Activated T-helper 9 cell treated with anti-CD3 and anti-CD28 coated beads, Interleukin-2, amount 50 U/mL, for 16 hours (primary cell): ENCODE data around the gene MBLAC2.

Experiments used
- DNase-seq: peaks from one replicate; pipeline ENCODE4 v3.0.0-alpha.2; 2020; ENCODE audit warnings: low read depth

MBLAC2 gene

DNA sequence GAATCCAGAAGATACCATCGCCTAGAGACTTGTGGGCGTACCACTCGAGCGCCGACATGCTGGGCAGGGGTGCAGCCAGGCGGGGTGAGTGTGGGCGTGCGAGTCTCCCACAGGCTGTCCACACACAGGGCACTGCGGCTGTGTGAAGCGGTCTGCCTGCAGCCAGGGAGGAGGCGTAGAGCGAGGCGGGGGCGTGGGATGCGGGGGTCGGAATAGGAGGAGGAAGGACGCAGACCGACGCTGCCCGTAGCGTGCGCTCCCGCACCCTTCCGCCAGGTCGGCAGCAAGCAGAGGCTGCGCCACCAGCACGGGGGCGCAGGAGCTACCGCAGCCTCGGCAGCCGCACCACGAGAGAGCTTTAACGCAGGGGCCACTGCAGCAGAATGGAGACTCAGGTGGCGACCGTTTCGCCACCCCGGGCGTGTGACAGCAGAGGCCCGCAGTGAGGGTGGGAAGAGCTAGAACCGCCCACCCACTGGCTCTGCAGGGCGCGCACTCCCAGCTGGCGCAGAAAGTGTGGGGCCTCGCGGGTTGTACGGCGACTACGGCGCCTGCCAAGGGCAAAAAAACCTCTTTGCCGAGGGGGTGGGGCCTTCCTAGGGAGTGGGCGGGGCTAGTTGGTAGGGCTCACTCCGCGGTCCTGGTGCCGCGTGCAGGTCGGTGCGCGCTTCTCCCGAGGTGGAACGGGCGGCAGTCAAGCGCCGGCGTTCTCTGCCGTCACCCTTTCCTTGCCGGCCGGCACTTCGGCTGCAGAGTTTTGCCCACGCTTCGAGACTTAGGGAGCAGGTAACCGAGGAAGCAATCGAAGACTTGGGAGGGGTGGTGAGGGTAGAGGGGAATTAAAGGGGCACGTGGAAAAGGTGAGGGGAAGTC is at the start of gene MBLAC2, which contains the start of gene POLR3G:
MBLAC2 (minus strand) TSS at position 537 of the 873 bp plus-strand sequence; CDS start at position 58, 479 bp downstream.
POLR3G (plus strand) TSS at position 630 of the 873 bp plus-strand sequence. CDS start 10,704 bp downstream, outside the sequence.
- peak; percentile 87 for DNase-seq

DNA sequence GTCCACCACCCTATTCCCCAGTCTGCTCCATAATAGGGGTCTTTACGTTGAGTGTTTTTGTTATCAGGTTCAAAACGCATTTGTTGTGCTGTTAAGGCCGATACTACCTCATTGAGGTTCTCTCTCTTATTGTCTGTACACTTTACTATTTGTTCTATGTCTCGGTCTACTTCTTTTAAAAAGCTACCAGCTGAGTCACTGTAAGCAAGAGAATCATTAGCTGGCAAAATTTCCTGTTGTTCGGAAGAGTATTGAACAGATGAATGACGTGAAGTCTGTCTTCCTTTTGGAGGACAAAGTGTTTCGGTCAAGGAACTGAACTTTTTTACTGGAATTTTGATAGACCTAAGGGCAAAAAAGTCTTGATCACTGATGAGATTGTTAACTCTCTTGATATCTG is 44.5 kb upstream of the MBLAC2 start:
- DNase-seq = no peak

DNA sequence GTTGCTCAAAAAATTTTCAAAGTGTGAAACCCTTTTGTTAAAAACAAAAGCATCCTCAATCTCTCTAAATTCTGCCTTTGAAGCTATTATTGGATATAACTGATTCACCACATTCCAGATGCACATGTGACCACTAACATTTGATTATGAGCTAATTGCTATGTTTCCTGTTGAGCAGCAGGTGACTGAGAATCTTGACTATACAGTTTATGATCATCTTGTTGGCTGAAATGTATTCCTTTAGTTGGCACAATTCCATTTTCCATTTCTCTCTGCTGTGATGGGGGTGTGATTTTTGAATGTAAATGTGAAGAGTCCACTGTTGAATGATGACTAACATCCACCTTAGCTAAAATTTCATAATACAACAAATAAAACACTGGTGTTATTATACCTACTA is 44.1 kb upstream of the MBLAC2 start:
- no peak for DNase-seq

DNA sequence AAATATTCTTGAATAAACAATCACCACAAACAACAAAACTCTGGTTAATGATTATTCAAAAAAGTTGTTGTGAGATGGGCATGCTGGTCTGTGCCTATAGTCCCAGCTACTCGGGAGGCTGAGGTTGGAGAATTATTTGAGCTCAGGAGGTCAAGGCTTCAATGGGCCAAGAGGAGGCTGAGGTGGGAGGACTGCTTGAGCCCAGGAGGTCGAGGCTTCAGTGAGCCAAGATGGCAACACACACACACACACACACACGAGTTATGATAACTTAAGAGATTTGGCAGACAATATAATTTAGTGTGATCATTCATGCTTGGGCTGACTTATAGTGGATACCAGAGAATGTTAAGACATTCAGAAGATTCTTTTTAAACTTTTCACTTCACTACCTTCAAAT is 39.9 kb upstream of the MBLAC2 start:
- DNase-seq = no peak

DNA sequence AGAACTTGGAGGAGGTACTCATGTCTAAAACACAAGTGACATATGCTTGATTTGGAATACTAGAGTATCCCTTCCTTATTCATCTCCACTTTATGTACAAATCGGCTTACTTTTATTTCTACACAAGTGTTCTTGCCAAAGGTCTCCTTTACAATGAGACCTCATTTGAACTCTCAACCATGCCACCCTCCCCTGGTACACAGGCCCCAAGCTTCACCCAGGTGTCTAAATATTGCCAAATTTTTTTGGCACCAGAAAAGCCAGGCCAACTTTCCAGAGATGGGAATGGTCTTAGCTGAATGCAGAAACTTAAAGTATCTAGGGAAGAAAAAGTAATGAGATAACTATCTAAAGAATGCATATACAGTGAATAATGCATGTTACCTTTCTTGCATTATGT is 35.9 kb upstream of the MBLAC2 start:
- DNase-seq = no peak

DNA sequence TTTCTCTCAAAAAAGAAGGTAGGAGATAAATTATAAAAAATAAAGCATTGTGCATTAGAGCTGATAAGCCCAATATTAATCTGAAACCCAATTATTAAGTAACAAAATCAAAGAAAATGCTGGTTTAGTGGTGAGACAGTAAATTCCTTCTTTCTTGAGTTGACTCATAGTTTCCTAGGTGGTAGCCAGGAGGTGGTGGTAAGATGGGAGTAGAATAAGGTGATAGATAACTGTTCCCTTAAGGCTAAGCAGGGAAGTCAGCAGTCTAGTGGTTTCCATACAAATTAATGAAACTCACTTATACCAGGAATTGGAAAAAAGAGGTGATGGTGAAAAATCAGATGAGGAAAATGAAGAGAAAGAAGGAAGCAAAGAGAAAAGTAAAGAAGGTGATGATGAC is 31.6 kb upstream of the MBLAC2 start:
- no peak for DNase-seq

DNA sequence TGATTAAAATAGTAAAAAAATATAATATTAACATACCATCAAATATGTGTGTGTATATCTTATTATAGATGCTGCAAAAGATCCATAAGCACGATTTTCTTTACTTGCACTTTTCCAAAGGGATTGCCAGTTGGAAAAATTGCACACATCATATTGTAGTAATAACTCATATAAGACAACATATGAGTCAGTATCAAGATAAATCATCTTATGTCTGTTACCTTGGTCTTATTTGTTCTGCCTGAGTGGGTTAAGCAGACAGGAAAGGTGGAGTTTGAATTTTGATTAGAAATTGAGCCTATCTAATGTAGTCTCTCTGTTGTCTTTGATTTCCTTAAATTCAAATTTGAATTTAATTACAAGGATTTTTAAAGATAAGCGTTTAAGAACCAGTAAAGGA is 30.2 kb upstream of the MBLAC2 start:
- no peak for DNase-seq

DNA sequence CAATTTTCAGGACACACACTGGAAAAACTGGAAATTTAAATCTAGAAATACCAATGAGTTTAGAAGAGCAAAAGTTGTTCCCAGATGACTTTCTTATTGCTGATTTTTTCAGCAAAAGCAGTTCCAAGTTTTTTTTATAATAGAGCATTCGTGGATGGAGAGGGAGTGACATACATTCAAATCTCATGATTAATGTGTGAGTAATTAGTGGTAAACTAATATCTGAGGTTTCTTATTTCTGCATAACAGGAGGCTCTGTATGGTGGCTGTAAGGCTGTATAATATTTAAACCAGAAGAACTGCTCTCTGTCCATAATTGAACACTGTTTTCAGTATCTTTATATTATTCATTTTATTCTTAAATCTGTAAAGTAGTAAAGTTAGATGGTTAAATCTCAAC is 29.0 kb upstream of the MBLAC2 start:
- no peak for DNase-seq

DNA sequence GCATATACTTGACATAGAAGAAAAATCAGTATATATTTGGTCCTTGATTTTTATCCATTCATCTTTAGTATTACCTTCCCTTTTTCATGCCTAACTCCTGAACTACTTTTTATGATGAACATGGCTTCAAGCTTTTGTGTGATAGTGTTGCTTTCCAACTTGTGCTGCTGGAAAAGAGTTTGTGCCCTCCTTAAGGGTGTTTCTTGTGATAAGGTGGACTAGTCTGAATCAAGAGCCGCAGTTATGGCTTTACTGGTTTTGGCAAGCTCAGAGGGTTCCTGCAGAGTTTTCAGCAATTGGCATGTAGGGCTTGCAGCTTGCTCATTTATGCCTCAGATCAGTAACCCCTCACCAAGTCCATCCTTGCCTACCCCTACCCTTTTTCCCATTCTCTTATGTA is 20.6 kb upstream of the MBLAC2 start:
- DNase-seq = no peak

DNA sequence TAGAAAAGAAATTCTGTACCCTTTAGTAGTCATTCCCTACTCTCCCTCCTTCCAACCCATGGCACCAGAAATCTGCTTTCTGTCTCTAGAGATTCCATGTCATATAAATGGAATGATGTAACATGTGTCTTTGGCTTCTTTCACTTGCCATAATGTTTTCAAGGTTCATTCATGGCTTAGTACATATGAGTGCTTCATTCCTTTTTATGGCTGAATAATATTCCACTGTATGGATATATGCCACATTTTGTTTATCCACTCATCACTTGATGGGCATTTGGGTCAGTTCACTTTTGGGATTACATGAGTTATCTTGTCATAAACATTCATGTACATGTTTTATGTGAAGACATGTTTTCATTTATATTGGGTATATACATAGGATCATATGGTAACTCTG is 19.5 kb upstream of the MBLAC2 start:
- no peak for DNase-seq

DNA sequence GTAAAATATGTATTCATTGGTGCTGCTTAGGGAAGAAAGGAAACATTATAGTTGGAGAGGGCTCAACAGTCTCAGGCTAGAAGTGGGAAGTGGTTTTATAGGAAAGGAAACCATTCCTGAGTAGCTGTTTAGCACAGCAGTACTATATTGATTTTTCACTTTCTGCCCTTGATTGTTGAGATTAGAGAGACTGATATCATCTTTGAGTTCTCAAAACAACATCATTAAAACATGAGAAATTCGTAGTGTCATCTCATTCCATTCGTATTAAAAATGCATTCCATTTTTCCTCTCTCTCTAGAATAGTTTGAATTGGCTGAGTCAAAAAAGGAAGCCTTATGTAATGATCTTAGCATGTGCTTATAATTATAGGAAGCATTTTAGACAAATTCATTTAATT is 14.2 kb upstream of the MBLAC2 start:
- DNase-seq = no peak

DNA sequence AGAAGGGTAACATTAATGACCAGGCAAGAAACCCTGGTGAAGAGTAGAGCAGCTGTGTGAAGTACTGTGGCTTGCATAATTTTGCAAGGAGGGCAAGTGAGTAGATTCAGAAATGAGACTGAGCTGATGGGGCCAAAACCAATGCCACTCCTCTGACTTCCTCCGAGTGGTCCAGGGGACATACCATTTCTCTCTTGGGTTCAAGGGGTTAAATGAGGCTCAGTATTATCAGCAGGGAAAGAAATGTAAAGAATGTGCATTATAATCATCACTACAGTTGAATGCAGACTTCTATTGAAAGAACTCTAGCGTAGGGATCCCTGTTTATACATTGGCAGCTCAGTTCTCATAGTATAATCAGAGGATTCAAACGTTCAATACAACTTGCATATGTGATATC is 10.0 kb upstream of the MBLAC2 start:
- DNase-seq = no peak

DNA sequence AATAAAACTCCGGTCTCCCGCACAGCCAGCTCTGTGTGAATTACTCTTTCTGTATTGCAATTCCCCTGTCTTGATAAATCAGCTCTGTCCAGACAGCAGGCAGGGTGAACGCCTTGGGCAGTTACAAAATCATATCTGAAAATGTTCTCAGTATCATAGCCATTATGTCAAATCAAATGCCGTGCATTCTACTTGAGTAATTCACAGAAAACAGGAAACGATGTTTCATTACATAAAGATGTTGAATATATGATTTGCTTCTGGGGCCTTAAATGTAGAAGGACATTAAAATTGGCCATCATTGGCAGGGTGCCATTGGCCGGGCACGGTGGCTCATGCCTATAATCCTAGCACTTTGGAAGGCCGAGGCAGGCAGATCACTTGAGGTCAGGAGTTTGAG is 8.6 kb upstream of the MBLAC2 start:
- no peak for DNase-seq

DNA sequence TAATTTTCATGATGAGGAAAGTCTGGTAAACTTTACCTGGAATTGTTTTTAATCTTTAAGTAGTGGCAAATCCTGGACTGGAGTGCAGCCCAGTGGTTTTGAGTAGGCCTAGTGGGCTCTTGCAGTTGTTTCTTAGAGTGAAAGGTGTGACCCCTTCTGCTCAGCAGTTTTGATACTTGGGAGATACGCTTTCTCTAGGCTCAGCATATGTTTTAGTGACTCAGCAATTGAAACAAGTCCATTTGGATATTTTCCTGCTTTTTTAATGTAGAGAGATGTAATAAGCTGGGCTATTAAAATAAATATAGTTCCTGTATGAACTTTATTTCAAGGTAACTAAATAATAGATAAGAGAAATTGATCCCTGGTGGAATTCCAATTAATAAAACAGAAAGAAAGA is 6.1 kb upstream of the MBLAC2 start:
- DNase-seq = no peak

DNA sequence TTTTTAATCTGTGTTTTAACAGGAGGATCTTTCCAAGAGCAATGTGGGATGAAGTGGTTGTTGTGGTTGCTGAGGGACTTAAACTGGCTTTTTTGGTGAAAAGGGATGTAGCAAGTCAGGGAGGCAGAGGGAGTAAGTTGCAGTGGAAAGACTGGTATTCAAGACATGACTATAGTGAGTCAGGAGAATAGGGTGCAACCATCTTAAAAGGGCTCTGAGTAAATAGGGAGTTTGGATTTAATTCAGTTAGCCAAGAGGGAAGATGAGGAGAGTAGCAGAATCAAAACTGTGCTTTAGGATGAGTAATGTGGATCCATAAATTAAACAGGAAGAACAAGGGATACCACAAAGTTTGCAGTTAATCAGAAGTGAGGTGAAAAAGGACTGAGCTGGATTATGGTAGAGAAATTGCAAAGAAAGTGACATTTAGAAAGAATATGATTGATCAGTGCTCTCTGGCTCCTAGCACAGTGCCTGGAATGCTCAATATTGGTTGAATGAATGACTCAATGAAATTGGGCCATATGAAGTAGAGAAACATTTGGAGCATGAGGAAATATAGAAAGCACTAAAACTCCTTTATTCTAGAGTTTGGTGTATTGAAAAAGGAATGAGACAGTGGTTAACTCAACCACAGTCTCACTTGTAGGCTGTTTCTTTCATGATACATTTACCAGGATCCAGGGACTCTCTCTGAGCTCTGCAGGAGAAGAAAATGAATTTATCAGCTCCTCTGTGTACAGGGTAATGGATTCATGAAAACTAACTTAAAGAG is 5.2 kb upstream of the MBLAC2 start:
- no peak for DNase-seq

DNA sequence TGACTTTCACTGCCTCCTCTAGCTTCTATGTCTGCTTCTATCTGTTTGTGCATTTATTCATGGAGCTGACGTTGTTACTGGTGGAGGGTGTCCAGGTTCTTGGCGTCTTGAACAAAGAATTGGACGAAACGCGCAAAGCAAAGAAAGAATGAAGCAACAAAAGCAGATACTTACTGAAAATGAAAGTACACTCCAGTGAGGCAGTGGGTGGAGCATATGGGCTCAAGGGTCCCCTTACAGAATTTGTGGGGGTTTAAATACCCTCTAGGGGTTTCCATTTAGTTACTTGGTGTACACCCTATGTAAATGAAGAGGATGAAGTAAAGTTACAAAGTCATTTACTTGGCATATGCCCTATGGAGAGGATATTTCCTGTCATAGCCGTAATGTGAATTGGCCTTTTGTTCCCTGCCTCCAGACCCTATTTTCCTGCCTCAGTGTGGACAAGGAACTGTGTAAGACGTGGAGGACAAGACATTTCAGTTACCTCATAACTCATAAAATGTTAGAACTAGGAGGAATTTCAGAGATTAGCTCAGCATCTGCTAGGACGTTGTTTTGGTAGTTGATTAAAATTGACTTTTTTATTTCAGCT is 3.1 kb upstream of the MBLAC2 start:
- DNase-seq = no peak

DNA sequence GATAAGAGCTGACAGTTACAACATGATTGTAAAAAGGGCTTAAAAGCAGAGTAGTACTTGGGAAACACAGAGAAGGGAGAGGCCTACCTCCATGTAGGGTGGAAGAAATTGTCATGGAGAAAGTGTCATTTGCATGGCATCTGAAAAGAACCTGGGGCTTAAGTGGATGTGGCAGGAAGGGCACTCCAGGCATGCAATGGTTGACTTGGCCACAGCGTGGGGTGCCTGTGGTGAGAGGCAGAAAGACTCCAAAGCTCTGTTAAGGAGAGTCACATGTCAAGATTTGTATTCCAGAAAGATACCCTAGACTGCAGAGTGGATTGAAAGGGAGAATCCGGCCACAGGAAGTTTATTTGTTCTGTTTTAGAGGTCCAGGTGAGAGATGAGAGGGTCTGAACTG is 2.5 kb upstream of the MBLAC2 start:
- no peak for DNase-seq

DNA sequence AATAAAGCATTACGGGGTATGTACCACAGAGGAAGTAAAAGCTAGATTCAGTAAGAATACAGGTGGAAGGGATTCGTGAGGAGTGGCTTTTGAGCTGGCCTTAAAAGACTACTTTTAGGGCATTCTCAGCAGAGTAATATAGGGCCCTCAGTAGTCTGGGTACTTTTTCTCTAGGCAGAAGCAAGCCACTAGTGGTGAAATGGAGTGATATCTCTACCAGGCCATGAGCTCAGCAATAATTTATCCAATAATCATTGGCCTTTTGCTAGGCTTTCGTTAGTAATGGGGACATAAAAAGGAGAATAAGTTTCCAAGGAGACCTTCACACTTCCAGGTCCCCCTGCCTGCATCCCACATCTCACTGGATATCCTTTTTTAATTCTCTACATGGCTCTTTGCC is 1.8 kb upstream of the MBLAC2 start:
- DNase-seq = no peak

DNA sequence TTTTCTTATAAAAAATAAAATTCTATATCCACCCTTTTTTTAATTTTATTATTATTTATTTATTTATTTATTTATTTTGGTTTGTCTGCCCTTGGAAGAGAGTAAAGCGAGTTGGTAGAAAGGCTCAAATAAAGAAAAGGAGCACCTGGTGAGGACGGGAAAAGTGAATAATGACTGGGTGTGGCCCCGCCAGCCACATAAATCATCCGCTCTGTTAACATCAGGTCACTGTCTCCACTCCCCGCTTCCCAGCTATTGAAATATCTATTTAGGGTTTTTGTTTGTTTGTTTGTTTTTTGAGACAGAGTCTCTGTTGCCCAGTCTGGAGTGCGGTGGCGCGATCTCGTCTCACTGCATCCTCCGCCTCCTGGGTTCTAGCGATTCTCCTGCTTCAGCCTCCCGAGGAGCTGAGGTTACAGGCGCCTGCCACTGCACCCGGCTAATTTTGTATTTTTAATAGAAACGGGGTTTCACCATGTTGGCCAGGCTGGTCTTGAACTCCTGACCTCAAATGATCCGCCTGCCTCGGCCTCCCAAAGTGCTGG is 937 bp upstream of the MBLAC2 start:
- DNase-seq = no peak

DNA sequence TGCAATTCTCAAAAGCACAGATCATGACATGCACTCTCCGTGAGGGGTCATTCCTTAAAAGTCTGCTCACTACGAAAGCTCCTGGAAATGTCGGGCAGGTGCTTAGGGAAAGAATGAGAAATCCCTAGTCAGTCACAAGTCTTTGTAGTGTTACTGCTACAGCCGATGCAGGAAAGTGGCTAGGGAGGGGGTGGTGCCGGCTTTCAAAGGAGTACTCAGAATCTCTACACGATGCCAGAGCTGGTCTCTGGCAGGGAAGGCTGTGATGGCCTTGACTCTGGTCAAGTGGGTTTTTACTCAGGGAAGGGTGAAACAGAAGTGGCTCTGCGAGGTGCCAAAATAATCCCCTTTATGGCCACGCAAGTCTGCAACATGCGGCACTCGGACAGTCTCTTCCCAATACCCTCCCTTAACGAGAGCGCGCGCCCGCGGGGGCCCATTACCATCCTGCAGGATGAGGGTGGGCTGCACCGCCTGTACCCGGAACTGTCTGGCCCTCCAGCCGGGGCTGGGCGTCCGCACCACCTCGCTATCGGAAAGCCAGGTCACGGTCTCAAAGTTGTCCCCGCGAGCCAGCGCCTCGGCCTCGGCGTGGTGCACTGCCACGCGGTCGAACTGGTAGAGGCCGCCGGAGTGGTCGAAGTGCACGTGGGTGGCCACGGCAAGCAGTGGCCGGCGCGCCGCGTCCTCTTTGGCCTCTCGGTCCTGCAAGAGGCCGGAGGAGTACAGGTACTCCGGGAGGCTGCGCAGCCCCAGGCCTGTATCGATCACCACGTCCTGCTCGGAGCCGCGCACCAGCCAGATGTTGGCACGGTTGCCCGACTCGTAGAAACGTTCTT is 956 bp downstream of the MBLAC2 start:
- peak; percentile 9 for DNase-seq

DNA sequence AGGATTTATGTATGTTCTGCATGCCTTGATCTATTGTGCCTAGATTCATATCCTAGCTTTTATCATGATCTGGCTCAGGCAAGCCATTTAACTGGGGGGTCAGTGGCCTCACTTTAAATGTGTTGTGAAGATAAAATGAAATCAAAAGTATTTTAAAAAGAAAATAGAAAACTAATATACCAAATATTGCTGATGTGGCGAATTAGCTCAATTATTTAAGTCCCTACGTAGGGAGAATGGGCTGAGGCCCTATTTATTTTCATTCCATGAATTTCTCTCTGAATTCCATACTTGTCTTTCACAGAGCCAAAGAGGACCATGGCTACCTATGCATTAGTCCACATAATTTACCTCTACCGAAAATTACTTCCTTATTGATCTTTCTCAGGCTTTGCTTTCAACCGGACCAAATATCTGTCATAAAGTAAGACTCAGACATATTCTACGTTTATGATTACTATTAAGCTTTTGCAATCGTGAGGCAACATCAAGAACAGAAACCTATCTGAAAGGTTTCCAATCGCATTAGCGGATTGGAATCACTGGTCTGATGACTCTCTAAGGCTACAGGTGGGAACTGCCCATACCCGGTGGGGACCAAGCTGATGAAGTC is 1.7 kb downstream of the MBLAC2 start:
- no peak for DNase-seq
